GM21423 (cell line): Measurements from ENCODE around the gene CDKL4.
"Not testable (repeated sequence)": the region's sequence is repeated elsewhere in the genome, so short reads cannot be mapped to it uniquely, and the experiment has no call there.

Experiments used
- ATAC-seq: cut with Tn5 transposase; IDR thresholded peaks from one replicate; pipeline ENCODE4 v1.9.1; 2021; ENCODE audit warnings: mild to moderate bottlenecking, moderate library complexity; ENCODE audit not compliant: unreplicated experiment

CDKL4 gene

GRCh38 chr2:39179974-39180960 lies 63.5 kb downstream of the CDKL4 start:
- no peak for ATAC-seq

DNA sequence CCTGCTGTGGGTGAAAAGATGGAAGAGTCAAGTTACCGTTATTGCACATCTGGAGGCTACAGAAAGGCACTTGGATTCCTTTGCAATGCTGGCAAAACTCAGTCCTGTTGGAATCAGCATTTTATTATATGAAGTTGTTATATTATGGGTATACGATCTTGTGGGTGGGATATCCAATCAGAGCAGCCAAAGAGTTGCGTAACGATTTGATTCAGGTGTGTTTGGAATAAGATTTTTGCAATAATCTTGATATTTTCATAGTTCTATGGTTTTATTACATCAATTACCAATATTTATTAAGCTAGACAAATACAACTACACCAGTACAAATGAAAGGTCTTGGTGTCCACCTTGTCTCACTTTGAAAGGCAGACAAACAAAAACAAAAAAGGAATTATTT lies 65.0 kb downstream of the CDKL4 start:
- no peak for ATAC-seq

DNA sequence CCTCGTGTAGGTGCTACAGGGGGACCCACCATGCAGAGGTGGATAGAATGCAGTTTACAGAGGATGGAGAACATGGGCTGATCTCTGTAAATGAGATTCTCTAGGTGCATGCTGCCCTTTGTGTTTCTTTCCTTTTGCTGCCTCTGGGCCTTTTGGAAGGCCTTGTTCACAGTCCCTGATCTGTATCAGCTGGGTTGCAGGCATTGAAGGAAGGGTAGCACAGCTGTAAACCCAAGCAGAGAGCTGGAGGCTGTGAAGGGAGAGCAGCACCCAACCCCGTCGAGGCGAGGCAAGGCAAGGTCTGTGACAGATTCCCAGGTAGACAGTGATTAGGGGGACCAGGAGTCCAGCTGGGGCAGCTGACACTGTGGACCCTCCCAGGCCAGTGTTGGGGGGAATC lies 66.8 kb downstream of the CDKL4 start:
- ATAC-seq, result no peak

DNA sequence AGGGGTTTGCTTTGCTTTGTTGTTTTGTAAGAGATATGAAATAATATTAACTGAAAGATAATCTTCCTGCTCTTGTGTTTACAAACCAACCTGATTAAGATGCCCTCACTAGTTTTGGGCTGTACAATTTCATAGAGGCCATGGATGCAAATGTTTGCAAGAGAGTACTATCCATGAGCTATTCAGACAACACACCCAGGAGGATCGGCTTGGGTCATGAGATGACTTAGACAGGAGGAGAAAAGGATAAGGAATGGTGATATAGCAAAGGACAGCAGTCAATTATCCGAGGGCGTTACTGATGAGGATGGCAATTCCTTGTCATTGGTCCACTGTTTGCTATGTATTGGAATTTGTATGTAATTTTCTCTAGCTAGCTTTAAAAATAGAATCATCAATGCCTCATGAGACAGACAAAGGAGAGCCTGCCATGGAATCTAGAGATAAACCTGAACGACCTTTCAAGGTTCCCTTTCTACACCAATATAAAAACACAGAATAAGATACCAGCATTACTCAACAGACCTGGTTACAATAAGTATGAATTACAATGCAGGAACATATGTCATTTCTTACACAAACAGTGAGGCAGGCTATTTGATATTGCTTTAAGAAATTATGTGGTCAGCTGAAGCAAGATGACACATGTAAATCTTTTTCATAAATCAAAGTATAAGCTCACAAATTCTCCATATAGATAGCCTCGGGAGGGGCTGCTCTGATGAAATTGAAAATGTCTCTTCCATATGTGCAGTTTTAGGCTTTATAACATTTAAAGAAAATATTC lies 68.6 kb downstream of the CDKL4 start:
- ATAC-seq, result no peak

- no peak for ATAC-seq
These were observed 69.7 kb downstream of the CDKL4 start for GRCh38 chr2:39174022-39174421.

GRCh38 chr2:39172047-39172706 lies 71.6 kb downstream of the CDKL4 start:
- ATAC-seq, result not testable (repeated sequence)

- ATAC-seq, result no peak
These were observed 72.1 kb downstream of the CDKL4 start for GRCh38 chr2:39171621-39172020.

DNA sequence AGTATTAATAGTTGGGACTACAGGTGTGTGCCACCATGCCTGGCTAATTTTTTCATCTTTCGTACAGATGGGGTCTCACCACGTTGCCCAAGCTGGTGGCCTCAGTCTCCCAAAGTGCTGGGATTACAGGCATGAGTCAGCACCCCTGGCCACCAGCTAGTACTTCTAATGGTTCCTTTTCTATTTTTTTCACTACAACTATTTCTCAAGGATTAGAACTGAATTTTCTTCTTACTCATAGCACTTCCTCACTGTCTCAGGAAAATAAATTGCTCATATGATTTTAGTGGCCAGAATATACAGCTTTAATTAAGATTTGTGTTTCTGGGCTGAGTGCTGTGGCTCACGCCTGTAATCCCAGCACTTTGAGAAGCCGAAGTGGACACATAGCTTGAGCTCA lies 79.7 kb downstream of the CDKL4 start:
- no peak for ATAC-seq

DNA sequence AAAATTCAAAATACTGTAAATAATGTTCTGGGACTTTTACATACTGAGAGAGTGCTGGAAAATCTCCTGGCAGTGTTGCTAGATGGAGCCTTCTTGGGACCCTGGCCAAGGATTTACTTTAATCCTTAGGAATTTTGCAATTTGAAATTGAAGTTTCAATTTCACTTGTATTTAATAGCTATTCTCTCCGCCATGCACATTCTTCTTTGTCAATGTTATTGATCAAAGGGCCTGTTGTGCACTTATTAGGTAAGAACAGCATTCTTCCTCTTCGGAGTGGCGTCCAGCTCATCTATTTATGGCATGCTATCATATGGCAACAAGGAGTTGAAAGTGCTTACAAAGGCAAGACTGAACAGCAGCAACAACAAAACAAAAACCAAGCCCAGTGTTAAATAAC lies 82.8 kb downstream of the CDKL4 start:
- ATAC-seq, result no peak

DNA sequence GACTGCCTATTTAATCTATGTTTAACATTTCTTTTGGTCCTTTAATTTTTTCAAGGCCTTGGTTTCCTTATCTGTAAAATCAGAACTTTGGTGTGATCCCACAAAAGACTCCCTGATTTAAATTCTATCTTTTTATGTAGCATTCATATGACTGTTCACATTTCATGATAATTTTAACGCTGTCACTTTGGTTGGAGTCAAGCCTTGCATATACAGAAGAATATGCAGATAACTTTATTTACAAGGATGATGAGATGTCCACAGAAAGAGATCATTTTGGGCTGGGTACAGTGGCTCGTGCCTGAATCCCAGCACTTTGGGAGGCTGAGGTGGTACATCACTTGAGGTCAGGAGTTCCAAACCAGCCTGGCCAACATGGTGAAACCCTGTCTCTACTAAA lies 84.5 kb downstream of the CDKL4 start:
- no peak for ATAC-seq

- no peak for ATAC-seq
These were observed 85.4 kb downstream of the CDKL4 start for GRCh38 chr2:39158351-39158750.

GRCh38 chr2:39156846-39157245 lies 86.9 kb downstream of the CDKL4 start:
- ATAC-seq, result no peak

GRCh38 chr2:39156107-39156506 lies 87.7 kb downstream of the CDKL4 start:
- ATAC-seq, result no peak

- not testable (repeated sequence) for ATAC-seq
These were observed 88.2 kb downstream of the CDKL4 start for GRCh38 chr2:39155573-39155972.

DNA sequence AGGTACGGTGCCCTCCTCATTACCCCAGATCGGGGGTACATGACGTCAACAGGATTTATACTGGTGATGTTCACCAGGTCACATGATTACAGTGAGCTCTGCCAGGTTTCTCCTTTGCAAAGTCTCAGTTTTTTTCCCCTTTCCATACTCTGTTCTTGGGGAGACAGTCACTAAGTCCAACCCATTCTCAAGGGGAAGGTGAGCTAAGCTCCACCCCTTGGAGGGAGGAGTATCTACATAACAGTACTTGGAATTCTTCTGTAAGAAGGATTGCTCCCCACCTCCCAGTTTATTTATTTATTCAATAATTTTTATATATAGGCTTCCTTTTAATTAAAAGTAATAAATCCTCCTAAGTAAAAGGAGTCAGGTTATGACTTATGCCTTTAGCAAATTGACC lies 88.8 kb downstream of the CDKL4 start:
- ATAC-seq, result no peak

DNA sequence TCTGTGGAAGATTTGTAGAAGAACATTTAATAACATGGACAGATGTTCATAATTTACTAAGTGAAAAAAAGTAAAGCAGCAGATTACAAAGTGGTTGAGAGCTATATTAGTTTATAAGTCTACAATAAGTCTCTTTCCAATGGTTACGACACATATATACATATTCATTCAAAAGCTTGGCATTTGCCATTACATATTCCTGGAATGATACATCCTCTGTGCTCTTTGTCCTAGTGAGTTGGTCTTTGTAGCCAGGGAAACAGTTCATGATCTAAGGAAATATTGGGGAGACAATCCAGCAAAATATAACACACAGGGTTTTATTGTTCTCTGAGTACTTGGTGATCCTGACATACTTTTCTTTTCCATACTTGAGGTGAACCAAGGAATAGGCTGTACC lies 90.5 kb downstream of the CDKL4 start:
- no peak for ATAC-seq

GRCh38 chr2:39152504-39152903 lies 91.3 kb downstream of the CDKL4 start:
- no peak for ATAC-seq

DNA sequence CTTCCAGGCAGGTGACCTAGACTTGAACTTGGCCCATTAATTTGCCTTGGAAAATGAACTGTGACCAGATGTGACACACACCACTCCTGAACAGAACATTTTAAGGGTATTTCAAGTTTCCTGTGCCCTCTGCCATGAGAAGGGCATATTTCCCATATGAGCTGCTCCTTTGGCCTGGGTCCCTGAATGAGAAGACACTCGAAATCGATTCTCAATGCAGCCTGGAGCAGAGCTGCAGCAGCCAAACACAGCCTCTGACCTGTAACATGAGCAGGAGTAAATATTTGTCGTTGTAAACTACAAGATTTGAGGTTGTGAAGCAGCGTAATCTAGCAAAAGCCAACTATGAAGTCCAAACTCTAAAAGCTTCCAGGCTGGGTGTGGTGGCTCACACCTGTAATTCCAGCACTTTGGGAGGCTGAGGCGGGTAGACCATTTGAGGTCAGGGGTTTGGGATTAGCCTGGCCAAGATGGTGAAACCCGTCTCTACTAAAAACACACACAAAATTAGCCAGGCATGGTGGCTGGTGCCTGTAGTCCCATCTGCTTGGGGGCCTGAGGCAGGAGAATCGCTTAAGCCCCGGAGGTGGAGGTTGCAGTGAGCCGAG lies 92.8 kb downstream of the CDKL4 start:
- ATAC-seq, result no peak

DNA sequence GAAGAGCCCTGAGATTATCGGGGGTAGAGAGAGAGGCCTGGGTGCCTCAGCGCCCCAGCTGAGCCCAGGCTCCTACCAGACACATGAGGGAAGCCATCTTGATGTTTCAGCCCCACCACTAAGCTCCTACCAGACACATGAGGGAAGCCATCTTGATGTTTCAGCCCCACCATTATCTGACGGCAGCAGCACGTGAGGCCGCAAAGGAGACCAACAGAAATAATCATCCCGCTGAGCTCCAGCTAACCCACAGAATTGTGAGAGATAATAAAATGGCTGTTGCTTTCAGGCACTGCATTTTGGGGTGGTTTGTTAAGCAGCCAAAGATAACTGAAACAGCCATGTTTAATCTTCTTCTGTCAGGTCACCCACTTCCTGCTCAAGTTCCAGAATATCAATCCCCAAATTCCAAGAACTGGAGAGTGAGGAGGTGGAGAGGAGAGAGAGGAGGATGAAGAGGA lies 93.6 kb downstream of the CDKL4 start:
- ATAC-seq, result no peak

DNA sequence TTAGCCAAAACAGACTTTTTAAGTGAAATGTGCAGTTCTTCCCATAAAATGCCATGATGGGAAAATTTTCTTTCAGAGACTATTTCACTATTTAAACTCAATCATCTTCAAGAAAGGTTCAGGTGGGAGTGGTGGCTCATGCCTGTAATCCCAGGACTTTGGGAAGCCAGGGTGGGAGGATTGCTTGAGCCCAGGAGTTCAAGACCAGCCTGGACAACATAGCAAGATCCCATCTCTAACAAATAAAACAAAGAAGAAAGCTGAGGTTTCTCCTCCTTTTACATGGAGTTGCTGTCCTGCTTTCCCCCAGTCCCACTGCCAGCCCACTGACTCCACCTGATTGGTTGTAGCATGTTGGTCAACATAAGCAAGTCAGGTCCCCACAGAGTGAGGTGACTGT lies 97.1 kb downstream of the CDKL4 start:
- no peak for ATAC-seq

DNA sequence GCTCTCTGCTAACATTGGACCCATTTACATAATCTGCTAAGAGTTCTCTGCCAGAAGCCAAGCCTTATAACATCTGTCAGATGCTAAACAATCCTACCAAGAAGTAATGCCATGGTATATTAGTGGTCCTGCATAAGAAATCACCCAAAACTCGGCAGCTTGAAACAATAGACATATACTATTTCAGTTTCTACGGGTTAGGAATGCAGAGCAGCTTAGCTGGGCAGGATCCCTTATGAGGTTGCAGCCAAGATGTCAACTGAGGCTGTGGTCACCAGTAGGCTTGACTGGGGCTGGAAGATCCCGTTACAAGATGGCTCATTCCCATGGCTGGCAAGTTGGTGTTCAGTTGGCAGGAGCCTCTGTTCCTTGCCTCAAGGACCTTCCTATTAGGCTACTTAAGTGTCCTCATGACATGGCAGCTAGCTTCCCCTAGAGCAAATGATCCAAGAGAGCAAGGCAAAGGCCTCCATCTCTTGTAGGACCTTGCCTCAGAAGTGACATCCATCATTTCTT lies 97.8 kb downstream of the CDKL4 start:
- no peak for ATAC-seq
